Measurements from ENCODE around the gene MRPL21.

DNA sequence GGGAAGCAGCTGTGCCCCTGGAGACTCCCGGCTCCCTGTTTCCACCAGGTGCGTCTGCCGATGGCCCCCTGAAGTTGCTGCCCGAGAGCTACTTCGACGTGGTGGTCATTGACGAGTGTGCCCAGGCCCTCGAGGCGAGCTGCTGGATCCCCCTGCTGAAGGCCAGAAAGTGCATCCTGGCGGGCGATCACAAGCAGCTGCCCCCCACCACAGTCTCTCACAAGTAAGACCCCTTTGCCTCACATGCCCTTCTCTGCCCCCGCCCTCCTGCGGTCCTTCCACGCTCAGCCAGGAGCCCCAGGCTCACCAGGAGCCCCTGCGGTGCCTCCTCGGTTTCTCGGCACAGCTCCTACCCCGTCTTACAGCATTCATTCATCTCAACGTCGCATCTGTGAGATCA is 25.5 kb upstream of the MRPL21 start:
- TF ChIP-seq, protein P1, sequence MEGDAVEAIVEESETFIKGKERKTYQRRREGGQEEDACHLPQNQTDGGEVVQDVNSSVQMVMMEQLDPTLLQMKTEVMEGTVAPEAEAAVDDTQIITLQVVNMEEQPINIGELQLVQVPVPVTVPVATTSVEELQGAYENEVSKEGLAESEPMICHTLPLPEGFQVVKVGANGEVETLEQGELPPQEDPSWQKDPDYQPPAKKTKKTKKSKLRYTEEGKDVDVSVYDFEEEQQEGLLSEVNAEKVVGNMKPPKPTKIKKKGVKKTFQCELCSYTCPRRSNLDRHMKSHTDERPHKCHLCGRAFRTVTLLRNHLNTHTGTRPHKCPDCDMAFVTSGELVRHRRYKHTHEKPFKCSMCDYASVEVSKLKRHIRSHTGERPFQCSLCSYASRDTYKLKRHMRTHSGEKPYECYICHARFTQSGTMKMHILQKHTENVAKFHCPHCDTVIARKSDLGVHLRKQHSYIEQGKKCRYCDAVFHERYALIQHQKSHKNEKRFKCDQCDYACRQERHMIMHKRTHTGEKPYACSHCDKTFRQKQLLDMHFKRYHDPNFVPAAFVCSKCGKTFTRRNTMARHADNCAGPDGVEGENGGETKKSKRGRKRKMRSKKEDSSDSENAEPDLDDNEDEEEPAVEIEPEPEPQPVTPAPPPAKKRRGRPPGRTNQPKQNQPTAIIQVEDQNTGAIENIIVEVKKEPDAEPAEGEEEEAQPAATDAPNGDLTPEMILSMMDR (IDR thresholded peaks at IDR 0.05; ENCODE audit: low read depth, low read length, poor library complexity, severe bottlenecking), result no peak
- no peak for TF ChIP-seq EZH2phosphoT487 (IDR thresholded peaks at IDR 0.05; ENCODE audit: borderline replicate concordance, low read length)

Measured in DOHH2 (cell line).